Measurements from ENCODE around the gene MR1.
"Not testable (repeated sequence)": the region's sequence is repeated elsewhere in the genome, so short reads cannot be mapped to it uniquely, and the experiment has no call there.

Gene MR1

DNA sequence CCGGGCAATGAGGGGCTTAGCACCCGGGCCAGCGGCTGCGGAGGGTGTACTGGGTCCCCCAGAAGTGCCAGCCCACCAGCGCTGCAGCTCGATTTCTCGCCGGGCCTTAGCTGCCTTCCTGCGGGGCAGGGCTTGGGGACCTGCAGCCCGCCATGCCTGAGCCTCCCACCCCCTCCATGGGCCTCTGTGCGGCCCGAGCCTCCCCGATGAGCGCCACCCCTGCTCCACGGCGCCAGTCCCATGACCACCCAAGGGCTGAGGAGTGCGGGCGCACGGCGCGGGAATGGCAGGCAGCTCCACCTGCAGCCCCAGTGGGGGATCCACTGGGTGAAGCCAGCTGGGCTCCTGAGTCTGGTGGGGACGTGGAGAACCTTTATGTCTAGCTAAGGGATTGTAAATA lies 12.2 kb downstream of the MR1 start:
- 95 to 96% methylated on average over 22 of the region's 22 CpGs for WGBS, 2 experiments
- not testable (repeated sequence) for H3K9me3 ChIP-seq (ENCODE audit: control insufficient read depth, low read length); H3K27ac ChIP-seq (ENCODE audit: insufficient read depth, low read depth, low read length, poor library complexity, severe bottlenecking); H3K4me3 ChIP-seq (ENCODE audit: insufficient read depth, low read depth, low read length); H3K27me3 ChIP-seq (ENCODE audit: control insufficient read depth, insufficient read depth, low read length, poor library complexity, severe bottlenecking); H3K4me1 ChIP-seq (ENCODE audit: control insufficient read depth, insufficient read depth, low read length); H3K36me3 ChIP-seq (ENCODE audit: control insufficient read depth, insufficient read depth, low read length)

DNA sequence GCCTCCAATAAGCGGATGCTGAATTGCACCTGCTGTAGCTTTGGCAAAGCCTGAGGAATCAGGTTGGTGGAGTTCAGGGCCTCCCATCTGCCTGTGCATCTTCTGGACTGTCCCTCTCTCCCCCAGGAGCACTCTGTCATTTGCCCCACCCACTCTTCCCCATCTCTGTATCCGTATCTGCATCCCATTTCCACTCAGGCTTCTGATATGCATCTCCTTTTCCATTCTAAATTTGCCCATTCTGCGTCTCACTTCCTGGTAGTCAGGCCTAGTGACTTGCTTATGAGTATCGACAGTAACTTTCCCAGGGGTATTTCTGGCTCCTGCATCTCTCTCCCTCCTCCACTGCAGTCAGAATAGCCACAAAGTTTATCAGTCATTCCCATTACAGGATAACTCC lies 15.6 kb downstream of the MR1 start:
- Histone ChIP-seq H3K4me1 (ENCODE audit: control insufficient read depth, insufficient read depth, low read length) (no peaks in the 10 kb centered on the region), H3K9me3 (ENCODE audit: control insufficient read depth, low read length) (no peaks in the 10 kb centered on the region), H3K27me3 (ENCODE audit: control insufficient read depth, insufficient read depth, low read length, poor library complexity, severe bottlenecking) (no peaks in the 10 kb centered on the region), H3K4me3 (ENCODE audit: insufficient read depth, low read depth, low read length) (no peak overlapping the region), H3K27ac (ENCODE audit: insufficient read depth, low read depth, low read length, poor library complexity, severe bottlenecking) (no peak overlapping the region), H3K36me3 (ENCODE audit: control insufficient read depth, insufficient read depth, low read length) (no peaks in the 10 kb centered on the region)
- 90 to 94% methylated on average over 4 of the region's 4 CpGs for WGBS, 2 experiments

DNA sequence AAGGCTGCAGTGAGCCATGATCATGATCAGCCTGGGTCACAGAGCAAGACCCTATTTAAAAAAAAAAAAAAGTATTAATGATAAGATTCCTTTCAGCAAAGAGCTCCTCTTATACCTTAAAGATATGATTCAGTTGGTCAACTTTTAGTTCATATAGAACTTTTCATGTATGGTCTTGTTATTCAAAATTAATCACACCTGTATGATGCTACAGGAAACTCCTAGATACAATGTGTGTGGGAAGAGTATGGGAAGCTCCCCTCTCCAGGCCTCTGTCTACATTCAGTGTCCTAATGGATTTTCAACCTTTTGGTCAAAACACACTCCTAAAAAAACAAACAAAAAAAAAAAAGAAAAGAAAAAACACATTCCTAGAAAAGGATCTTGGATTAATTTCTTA lies 17.1 kb downstream of the MR1 start:
- H3K36me3 ChIP-seq (ENCODE audit: control insufficient read depth, insufficient read depth, low read length): no peaks in the 10 kb centered on the region
- no peak overlapping the region for H3K27ac ChIP-seq (ENCODE audit: insufficient read depth, low read depth, low read length, poor library complexity, severe bottlenecking)
- H3K27me3 ChIP-seq (ENCODE audit: control insufficient read depth, insufficient read depth, low read length, poor library complexity, severe bottlenecking): no peaks in the 10 kb centered on the region
- no peak overlapping the region for H3K4me3 ChIP-seq (ENCODE audit: insufficient read depth, low read depth, low read length)
- no peaks in the 10 kb centered on the region for H3K9me3 ChIP-seq (ENCODE audit: control insufficient read depth, low read length)
- no peaks in the 10 kb centered on the region for H3K4me1 ChIP-seq (ENCODE audit: control insufficient read depth, insufficient read depth, low read length)

DNA sequence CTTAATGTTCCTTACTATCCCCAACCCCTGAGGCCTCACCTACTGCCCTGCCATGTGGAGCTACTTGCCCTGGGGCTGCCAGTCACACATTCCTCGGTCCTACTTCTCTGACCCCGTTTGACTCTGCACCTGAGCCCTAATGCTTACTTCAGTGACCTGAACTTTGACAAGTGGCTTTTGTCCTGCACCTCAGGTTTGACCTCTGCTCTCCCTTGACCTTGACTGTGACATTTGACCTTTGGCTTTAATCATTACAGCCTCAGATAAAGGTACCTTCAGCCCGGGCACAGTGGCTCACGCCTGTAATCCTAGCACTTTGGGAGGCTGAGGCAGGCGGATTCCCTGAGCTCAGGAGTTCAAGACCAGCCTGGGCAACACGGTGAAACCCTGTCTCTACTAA lies 22.8 kb downstream of the MR1 start:
- 83 to 90% methylated on average over 6 of the region's 6 CpGs for WGBS, 2 experiments
- Histone ChIP-seq H3K27ac (ENCODE audit: insufficient read depth, low read depth, low read length, poor library complexity, severe bottlenecking) (no peak overlapping the region), H3K36me3 (ENCODE audit: control insufficient read depth, insufficient read depth, low read length) (no peaks in the 10 kb centered on the region), H3K9me3 (ENCODE audit: control insufficient read depth, low read length) (no peaks in the 10 kb centered on the region), H3K27me3 (ENCODE audit: control insufficient read depth, insufficient read depth, low read length, poor library complexity, severe bottlenecking) (no peaks in the 10 kb centered on the region), H3K4me1 (ENCODE audit: control insufficient read depth, insufficient read depth, low read length) (no peaks in the 10 kb centered on the region), H3K4me3 (ENCODE audit: insufficient read depth, low read depth, low read length) (no peak overlapping the region)

DNA sequence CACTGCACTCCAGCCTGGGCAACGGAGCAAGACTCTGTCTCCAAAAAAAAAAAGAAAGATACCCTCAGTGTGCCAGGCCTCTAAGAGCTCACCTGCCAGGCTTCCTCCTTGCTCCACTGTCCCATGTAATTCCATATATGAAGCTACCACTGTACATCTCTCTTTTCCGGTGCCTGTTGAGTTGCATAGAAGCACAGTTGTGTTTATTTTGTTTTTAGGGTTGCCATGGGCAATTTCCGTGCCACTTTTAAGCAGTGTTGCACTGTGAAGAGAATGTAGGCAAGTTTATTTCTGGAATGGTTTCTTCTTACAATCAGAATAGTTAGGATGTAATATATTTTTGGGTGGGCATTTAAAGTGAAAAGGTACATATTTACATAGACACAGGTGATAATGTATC lies 23.3 kb downstream of the MR1 start:
- no peak overlapping the region for H3K4me3 ChIP-seq (ENCODE audit: insufficient read depth, low read depth, low read length)
- H3K36me3 ChIP-seq (ENCODE audit: control insufficient read depth, insufficient read depth, low read length): no peaks in the 10 kb centered on the region
- H3K4me1 ChIP-seq (ENCODE audit: control insufficient read depth, insufficient read depth, low read length): no peaks in the 10 kb centered on the region
- 66 to 67% methylated on average over 3 of the region's 3 CpGs for WGBS, 2 experiments
- H3K27me3 ChIP-seq (ENCODE audit: control insufficient read depth, insufficient read depth, low read length, poor library complexity, severe bottlenecking): no peaks in the 10 kb centered on the region
- H3K9me3 ChIP-seq (ENCODE audit: control insufficient read depth, low read length): no peaks in the 10 kb centered on the region
- no peak overlapping the region for H3K27ac ChIP-seq (ENCODE audit: insufficient read depth, low read depth, low read length, poor library complexity, severe bottlenecking)

DNA sequence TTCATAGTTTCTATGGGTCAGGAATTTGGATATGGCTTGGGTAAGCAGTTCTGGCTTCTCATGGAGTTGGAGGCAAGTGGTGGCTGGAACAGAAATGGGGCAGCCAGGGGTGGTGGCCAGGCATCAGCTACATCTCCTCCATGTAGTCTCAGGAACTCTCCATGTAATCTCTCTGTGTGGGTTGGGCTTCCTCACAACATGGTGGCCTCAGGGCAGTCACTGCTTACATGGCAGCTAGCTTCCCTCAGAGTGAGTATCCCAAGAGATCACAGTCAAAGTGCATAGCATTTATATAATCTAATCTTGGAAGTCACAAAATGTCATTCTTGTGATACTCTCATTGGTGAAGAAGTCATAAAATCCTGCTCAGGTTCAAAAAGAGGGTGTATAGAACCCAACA lies 25.7 kb downstream of the MR1 start:
- Histone ChIP-seq H3K36me3 (ENCODE audit: control insufficient read depth, insufficient read depth, low read length) (no peaks in the 10 kb centered on the region), H3K4me3 (ENCODE audit: insufficient read depth, low read depth, low read length) (no peak overlapping the region), H3K27me3 (ENCODE audit: control insufficient read depth, insufficient read depth, low read length, poor library complexity, severe bottlenecking) (no peaks in the 10 kb centered on the region), H3K9me3 (ENCODE audit: control insufficient read depth, low read length) (no peaks in the 10 kb centered on the region), H3K27ac (ENCODE audit: insufficient read depth, low read depth, low read length, poor library complexity, severe bottlenecking) (no peak overlapping the region), H3K4me1 (ENCODE audit: control insufficient read depth, insufficient read depth, low read length) (no peaks in the 10 kb centered on the region)

DNA sequence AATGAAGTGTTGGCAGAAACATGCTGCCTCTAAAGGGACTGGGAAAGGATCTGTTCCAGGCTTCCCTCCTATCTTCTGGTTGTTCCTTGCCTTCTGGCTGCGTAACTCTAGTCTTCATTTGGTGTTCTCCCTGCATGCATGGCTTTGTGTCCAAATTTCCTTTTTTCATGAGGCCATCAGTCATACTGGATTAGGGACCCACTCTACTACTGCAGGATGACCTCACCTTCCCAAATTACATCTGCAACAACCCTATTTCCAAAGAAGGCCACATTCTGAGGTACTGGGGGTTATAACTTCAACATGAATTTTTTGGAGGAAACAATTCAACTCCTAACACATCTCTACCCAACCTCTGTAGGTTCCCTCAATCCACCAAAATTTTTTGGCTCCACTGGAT lies 26.3 kb downstream of the MR1 start:
- no peak overlapping the region for H3K27ac ChIP-seq (ENCODE audit: insufficient read depth, low read depth, low read length, poor library complexity, severe bottlenecking)
- H3K4me1 ChIP-seq (ENCODE audit: control insufficient read depth, insufficient read depth, low read length): no peaks in the 10 kb centered on the region
- WGBS, 2 experiments: 95% methylated on average over 1 of the region's 1 CpG
- H3K4me3 ChIP-seq (ENCODE audit: insufficient read depth, low read depth, low read length): no peak overlapping the region
- no peaks in the 10 kb centered on the region for H3K9me3 ChIP-seq (ENCODE audit: control insufficient read depth, low read length)
- no peaks in the 10 kb centered on the region for H3K36me3 ChIP-seq (ENCODE audit: control insufficient read depth, insufficient read depth, low read length)
- H3K27me3 ChIP-seq (ENCODE audit: control insufficient read depth, insufficient read depth, low read length, poor library complexity, severe bottlenecking): no peaks in the 10 kb centered on the region

DNA sequence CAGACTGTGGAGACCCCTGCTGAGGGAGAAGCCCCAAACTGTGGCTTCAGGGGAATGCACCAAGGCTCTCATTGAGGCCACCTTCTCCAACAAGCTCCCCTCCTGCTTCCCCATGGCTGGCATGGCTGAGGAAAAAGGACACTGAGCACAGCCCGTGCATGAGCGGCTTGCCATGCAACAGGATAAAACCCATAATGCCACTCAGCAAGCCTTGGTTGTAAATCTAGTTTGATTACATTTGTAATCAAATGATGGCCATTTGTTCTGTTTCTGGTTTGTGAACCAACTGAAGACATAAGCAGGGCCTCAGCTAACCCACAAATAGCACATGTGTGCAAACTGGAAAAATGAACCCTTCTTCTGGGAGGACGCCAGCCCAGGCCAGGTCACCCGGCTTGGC lies 27.2 kb downstream of the MR1 start:
- not testable (repeated sequence) for H3K9me3 ChIP-seq (ENCODE audit: control insufficient read depth, low read length); H3K4me1 ChIP-seq (ENCODE audit: control insufficient read depth, insufficient read depth, low read length); H3K36me3 ChIP-seq (ENCODE audit: control insufficient read depth, insufficient read depth, low read length); H3K4me3 ChIP-seq (ENCODE audit: insufficient read depth, low read depth, low read length); H3K27me3 ChIP-seq (ENCODE audit: control insufficient read depth, insufficient read depth, low read length, poor library complexity, severe bottlenecking); H3K27ac ChIP-seq (ENCODE audit: insufficient read depth, low read depth, low read length, poor library complexity, severe bottlenecking)
- WGBS, 2 experiments: 99 to 100% methylated on average over 4 of the region's 4 CpGs

DNA sequence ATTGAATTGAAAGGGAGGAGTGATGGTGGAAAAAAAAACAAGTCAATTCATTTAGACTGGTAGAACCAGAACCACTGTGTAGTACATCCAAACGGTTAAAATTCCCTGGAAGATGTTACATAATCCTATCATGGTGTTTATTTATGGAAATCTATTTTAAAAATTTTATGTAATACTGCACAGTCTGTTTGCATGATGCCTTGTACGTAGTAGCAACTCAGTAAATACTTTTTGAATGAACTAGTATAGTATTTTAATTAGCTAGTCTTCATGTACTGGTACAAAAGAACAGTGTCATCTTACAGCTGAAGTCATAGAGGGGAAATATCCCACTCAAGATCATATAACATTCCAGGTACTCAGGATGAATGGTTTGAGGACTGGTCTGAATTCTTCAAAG lies 27.7 kb downstream of the MR1 start:
- no peaks in the 10 kb centered on the region for H3K27me3 ChIP-seq (ENCODE audit: control insufficient read depth, insufficient read depth, low read length, poor library complexity, severe bottlenecking)
- no peaks in the 10 kb centered on the region for H3K9me3 ChIP-seq (ENCODE audit: control insufficient read depth, low read length)
- no peak overlapping the region for H3K27ac ChIP-seq (ENCODE audit: insufficient read depth, low read depth, low read length, poor library complexity, severe bottlenecking)
- WGBS, 2 experiments: 83 to 92% methylated on average over 1 to 2 of the region's 2 CpGs
- no peak overlapping the region for H3K4me3 ChIP-seq (ENCODE audit: insufficient read depth, low read depth, low read length)
- H3K4me1 ChIP-seq (ENCODE audit: control insufficient read depth, insufficient read depth, low read length): no peaks in the 10 kb centered on the region
- H3K36me3 ChIP-seq (ENCODE audit: control insufficient read depth, insufficient read depth, low read length): no peaks in the 10 kb centered on the region

DNA sequence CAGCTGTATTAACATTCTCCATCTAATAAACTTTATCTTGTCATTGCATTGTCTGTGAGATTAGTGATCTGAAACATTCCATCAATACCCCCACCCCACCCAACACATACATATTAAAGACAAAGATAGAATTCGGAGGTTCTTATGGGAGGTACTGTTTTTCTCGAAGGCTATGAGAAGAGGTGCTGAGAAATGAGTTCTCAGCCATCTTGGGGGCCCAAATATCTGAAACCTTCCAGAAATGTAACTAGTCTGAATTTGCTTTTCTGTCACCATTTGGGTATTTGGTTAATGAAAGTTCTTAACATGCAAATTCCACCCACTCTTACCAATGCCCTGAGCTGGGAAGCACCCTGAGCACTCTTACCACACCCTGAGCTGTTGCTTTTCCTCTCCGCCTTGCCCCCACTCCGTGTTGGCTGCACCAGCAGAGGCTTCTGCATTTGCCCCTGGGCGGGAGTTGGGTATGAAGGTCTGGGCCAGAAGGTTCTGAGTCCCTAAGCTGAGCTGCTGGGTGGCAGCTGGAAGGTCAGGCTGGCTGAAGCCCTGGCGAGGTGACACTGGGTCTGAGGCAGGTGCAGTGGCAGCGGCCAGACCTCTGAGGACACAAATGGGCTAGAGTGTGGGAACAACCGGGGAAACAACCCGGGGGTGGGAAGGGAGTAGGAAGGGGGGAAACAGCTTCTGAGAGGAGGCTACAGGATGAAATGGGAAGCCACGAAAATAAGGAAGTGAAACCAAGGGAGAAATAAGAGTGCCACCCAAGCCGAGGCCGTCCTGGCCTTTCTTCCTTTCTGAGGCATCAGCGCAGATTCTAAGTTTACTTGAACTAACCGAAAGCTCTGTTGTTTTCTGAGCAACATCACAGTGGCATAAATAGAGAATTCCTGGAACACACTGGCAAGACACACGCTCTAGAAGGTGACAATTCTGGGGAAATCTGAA lies 28.4 kb downstream of the MR1 start:
- Histone ChIP-seq H3K27me3 (ENCODE audit: control insufficient read depth, insufficient read depth, low read length, poor library complexity, severe bottlenecking) (no peaks in the 10 kb centered on the region), H3K4me3 (ENCODE audit: insufficient read depth, low read depth, low read length) (no peak overlapping the region), H3K27ac (ENCODE audit: insufficient read depth, low read depth, low read length, poor library complexity, severe bottlenecking) (no peak overlapping the region), H3K9me3 (ENCODE audit: control insufficient read depth, low read length) (no peaks in the 10 kb centered on the region), H3K4me1 (ENCODE audit: control insufficient read depth, insufficient read depth, low read length) (no peaks in the 10 kb centered on the region), H3K36me3 (ENCODE audit: control insufficient read depth, insufficient read depth, low read length) (no peaks in the 10 kb centered on the region)
- WGBS, 2 experiments: 91 to 93% methylated on average over 14 to 15 of the region's 15 CpGs

Data from ectodermal cell (in vitro differentiated cells).